GOT3 (cell line): Measurements from ENCODE around the gene CASZ1.

Experiments used
- DNase-seq: peaks from one replicate; lab custom pipeline; 2025; ENCODE audit warnings: mixed read lengths; lab: John Stamatoyannopoulos, UW

CASZ1 gene

DNA sequence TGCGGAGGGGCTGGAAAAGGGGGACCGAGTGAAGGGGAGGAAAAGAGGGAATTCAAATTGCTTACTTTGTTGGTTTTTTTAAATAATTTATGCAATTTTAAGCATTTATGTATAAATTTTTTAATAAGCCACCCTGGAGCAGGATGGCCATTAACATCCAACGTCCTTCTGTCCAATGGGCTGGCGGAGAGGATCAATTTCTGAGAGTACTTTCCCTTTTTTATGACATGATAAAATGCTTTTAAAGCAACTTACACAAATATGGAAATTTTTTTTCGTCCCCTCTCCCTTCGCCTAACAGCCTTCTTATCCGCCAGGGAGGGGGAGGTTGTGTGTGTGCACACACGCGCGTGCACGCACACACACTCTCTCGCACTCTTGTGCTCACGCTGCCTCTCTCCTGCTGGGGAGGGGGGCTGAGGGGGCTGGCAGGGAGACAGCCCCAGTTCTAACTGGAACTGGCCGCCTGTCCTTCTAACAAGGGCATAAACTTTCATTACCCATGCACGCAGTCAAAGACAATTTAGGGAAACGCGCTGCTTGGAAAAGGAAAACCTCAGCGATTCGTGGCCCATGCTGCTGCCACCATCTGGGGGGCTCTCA is 123.2 kb downstream of the CASZ1 start:
- no peak for DNase-seq

DNA sequence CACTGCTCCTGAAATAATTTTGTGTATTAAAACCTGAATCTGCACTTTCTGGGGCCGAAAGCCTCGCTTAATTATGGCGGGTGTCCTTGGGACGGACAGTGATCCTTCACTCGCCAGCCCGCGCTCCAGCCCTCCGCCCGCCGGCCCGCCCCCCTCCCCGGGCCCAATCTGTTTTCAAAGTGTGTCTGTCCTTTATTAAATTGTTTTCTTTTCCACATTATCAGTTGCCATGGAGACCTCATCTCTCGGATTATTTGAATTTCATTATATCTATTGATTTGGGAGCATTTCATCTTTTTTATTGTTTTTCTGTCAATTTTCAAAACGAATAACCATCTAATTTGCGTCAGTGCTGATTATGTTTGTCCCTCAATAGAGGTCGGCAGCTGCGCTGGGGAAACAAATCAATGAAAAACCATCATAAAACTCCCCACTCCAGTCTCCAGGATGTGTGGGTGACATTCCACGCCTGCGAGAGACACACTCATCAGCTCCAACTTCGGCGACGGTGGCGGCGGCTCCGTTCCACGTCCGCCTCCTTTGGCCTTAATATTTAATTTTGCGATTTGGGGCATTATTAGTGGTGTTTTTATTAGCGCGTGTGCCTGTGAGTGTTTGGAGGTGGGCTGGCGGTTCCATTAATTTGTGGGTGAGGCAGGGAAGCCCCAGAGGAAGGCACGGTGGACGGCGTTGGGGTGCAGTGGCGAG is 123.9 kb downstream of the CASZ1 start:
- DNase-seq: no peak

DNA sequence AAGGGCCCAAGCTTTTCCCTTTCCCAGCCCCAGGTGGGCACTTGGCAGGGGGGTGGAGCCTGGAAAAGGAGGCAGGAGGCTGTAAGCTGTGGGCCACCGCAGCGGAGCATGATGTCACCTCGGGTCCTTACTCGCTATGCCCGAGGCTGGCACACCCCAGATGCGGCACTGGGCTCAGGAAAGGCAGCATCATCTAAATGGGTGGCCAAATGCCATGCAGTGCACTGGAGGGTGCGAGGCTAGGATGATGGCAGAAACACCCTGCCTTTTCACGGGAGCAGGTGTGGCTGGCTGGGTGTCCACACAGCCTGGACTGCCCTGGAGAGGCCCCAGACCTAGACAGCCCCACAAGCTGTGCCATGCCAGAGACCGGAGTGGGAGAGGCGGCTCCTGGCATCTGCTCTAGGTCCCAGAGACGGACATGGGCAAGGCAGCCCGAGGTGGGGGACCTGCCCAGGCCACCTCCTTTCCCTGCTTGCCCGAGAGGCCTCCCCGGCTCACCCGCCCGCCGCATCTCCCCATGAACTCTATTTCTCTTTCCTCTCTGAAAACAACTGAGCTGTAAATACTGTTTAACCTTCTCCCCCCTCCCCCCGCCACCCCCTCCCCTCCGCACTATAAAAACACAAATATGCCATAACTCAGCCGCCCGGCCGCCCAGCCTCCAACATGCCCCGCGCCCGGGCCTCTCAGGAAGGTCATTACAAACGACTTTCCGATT is 124.7 kb downstream of the CASZ1 start:
- no peak for DNase-seq

DNA sequence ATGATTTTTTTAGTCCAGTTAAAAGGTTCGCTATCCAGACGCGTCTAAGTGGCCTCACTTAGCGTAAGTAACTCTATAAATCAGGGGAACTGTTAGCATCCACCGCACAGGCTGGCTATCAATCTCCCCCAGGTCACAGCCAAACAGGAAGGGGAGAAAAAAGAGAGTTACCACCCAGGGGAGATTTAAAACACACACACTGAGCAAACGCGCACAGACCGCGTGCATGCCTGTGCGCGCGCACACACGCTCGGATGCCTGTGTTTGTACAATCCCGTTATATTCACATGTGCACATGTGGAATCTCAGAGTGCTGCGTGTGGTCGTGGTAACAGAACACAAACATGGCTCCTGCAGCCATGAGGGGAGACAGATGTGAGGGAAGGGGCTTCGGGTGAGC is 125.4 kb downstream of the CASZ1 start:
- DNase-seq: no peak

DNA sequence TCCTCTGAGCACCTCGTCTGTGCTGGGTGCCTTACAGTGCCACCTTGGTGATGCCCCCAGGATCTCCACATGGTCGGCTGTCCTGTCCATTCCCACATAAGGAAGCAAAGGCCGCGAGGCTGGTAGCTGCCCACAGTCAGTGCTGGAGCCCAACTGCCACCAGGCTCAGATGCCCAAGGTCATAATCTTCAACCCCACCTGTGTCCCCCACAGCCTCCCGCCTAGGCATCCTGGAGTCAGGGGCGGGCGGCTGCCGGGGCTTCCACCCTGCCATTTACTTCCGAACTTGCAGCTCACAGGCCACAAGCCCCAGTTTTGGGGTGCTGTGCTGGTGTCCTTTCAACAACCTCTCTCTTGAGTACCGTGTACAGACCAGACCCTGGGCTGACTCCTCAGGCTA is 126.3 kb downstream of the CASZ1 start:
- DNase-seq: no peak

DNA sequence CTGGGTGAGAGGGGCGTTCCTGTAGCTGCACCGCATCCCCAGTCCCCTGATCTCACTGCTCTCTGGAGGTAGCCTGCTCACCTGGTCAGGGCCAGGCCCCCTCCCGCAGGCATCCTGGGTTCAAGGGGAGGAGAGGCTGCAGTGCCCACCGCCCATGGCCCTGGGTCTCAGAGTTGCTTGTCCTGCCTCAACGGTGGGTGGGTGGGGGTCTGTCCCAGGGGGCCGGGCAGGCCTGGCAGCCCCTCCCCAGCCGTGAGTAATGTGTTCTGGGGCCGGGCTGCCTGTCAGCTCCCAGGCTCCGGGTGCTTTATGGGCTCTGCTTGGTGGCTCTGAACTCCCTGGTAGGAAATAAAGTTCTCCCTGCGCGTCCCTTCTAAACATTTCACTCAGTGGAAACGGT is 126.9 kb downstream of the CASZ1 start:
- no peak for DNase-seq

DNA sequence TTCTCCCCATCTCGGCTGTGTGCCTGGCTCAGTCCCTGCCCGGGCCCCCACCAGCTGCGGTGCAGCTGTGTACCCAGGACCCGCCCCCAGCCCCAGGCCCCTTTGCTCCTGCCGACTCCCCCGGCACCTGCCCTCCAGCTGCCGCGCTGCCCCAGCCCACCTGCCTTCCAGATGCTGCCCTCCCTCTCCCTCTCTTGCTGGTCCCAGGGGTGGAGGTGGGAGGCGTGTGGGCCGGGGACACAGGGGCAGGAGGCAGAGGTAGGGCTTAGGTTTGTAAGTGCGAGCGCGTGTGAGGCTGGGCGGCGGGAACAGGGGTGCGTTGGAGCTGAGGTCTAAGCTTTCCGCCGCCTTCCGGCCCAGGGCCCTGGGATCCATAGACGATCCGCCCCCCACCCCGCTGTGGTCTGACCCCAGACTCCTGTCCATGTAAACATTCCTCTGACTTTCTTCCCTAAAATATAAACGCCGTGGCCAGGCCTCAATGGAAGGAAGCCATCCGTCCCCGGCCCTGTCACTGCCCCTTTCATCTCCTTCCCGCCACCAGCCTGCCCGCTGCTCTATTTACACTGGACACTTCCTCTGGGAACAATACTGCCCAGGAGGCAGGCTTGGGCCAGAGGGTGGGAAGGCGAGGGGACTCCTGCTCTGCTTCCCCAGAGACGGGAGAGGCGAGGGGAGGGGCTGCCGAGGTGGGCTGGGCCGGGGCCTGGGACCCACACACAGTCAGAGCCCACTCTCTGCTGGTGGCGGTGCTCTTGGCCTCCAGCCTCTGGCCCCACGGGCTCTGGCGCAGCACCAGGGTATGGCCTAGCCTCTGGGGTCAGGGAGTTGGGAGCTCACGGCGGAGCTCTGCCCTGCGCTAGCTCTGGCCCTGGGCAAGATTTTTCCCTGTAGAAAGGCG is 128.3 kb downstream of the CASZ1 start:
- no peak for DNase-seq

DNA sequence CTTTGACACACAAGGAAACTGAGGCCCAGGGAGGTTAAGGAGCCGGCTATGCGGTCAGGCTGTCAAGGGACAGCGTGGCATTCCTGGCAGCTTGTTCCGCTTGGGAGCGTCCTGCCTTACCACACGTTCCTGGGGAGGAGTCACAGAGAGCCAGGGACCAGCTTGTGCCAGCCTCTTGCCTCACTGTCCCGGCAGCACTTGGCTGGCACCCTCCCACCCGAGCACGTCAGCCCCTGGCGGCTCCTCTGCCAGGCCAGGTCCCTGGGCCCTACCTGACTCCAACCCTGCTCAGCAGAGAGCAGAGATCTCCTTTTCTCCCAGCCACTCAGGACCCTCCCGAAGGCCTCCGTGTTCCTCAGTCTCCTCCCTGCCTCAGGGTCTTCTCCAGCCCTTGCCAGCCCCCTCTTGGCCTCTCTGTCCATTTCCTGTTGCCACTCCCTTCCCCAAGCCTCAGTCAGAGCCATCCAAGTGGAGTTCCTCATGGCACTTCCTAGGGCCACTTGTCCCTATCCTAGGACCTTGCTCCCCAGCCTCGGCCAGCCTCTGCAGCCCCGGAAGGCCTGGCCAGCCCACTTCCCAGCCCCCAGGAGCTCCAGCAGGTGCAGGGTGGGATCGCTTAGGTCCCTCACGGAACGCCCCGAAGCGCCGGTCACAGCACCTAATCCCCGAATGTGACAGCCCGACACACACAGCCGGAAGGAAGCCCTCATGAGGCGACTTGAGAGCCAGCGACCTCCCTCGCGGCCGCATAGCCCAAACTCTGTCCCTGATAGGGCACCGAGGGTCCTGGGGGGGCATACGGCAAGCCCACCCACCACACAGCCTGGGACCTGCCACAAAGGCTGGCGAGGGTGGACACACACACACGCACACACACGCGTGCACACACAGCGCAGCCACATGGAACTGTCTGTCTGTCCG is 130.3 kb downstream of the CASZ1 start:
- no peak for DNase-seq

DNA sequence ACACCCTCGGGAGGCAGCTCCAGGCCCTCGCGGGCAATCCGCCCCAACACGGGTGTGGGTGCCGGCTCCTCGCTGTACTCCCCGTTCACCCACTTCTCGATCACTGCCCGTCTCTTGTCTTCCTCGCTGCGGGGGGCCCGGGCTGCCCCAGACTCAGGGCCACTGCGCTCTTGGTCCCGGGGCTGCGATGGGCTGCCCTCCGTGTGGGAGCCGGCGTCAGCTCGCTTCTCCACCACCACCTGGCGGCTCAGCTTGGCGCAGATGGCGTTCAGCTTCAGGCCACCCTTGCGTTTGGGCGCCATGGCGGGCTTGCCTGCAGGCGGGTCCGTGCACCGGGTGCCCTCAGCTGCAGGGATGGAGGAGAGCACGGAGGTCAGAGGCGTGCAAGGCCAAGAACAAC is 131.2 kb downstream of the CASZ1 start:
- no peak for DNase-seq

DNA sequence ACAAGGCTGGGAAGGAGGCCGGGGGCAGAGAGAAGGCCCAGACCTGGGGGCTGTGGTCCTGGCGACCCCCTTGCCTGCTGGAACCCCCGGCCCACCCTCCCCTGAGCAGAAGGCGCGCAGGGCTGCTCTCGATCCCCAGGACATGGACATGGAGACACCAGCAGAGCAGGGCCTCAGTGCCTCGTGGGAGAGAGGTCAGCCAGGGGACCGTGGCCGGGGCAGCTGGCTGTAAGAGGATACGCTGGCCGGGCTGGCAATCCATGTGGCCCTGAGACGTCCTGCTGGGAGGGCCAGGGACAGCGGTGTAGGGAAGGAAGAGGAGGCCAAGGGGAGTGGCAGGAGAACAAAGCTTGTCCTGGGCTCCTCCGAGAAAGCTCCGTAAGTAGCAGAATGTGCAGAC is 132.2 kb downstream of the CASZ1 start:
- no peak for DNase-seq

DNA sequence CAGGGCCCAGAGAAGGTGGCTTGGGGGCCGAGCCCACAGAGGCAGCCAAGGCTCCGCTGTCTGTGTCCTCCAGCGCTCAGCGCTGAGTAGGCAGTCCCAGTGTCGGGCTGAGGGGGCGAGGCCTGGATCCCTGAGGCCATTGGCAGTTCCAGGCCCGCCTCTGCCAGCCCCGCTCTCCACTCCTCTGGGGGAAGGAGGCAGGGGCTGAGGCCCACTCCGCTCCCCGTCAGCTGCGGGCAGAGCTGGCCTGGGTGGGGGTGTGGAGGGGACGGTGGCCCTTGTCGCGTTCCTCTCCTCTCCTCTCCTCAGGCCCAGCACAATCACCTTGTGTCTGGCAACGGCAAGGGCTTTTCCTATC is 132.8 kb downstream of the CASZ1 start:
- no peak for DNase-seq

DNA sequence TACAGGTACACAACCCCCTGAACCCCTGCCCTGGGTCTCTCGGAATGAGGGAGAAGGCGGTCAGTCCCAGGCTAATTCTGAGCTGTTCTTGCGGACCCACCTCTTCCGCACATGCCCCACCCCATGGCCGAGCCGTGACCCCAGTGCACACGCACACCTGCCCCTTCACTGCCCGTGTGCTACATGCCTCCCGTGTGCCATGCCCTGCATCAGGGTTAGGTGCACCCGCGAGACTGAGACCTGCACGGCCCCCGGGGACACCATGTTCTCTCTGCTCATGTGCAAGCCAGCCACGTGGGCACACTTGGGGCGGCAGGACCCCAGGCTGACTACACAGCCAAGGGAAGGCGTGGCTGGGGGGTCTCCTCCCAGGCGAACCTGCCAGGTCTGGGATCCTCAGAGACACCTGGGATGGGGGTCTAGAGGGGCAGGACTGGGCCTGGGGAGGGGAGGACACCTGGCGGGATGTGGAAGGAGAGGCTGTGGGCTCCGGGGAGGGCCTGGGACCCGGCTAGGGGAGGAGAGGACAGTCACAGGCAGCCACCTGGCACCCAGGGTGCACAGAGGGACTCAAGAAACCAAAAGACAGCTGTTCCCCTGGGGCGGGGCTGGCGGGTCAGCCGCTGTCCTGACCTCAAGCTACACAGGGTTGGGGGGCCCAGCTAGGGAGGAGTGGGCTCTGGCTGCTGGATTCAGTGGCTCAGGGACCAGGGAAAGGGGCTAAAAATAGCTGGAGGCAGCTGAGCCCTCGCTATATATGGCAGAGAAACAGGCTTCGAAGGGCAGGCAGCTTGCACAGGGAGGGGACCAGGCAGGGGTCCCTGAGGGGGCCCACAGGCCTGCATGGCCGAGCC is 133.4 kb downstream of the CASZ1 start:
- DNase-seq: no peak

DNA sequence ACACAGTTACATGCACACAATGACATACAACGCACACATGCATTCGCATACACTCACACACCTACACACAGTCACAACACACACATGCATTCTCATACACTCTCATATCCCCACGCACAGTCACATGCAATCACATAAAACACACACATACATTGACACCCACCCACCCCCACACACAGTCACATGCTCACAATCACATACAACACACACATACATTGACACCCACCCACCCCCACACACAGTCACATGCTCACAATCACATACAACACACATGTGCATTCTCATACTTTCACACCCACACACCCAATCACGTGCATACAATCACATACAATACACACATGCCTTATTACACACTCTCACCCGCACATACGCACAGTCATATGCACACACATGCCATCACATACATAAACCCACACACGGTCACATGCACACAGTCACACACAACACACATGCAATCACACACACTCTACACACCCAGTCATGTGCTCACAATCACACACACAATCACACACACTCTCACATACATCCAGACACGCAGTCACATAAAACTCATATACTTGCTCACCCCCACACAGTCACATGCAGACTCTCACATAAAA is 134.3 kb downstream of the CASZ1 start:
- DNase-seq: no peak

DNA sequence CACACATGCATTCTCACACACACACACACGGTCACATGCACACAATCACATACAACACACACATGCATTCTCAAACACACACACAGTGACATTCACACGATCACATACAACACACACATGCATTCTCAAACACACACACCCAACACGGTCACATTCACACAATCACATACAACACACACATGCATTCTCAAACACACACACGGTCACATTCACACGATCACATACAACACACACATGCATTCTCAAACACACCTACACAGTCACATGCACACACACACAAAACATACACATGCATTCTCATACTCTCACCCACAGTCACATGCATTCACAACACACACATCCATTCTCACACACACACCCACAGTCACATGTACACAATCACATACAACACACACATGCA is 135.0 kb downstream of the CASZ1 start:
- DNase-seq: no peak

DNA sequence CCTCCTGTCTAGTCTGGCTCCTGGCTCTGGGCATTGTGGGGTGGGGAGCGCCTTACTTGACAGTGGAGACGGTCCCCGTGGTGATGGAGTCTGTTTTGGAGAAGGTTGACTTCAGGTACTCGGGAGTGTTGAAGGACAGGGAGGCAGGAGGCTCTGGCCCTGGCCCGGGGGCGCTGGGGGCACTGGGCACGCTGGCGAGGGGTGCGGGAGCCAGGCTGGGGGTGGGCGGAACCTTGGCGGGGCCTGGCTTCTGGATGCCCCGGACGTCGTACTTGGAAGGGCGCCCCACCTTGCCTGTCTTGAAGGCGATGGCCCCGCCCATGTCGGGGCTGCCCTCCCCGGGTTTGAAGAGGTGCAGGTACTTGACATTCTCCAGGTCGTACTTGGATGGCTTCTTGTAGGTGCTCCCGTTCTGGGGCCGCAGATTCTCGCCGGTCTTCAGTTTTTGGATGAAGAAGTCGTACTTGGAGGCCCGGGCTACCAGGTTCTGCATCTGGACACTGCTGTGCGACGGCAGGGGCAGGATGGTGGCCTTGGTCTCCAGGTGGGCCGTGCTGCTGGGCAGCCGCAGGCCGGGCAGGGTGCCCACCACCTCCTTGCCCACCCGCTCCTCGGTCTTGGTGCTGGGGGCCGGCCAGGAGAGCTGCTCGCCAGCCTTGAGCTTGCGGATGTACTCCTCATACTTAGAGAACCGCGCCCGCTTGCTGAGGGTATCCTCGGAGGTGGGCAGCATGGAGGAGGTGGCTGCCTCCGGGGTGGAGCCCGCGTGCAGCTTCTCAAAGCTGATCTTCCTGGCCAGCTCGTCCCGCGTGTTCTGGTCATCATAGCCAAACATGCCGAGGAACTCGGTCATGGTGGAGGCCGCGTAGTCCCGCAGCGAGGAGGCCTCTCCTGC is 136.6 kb downstream of the CASZ1 start:
- DNase-seq: no peak

DNA sequence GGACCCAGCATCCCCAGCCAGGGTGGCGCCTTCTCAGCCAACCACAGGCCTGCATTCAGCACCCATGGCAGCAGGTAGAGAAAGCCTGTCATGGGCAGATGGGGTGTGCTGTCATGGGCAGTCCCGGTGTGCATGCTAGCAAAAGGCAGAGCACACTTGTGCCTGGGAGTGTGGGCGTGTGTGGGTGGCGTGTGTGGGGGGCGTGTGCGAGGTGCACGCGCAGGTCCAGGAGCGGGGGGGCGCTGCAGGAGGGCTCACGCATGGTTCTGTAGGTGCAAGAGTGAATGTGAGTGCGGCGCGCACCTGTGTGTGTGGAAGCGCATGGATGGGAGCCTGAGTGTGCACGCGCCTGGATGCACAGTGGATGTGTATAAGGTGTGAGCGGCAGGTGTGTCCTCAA is 137.2 kb downstream of the CASZ1 start:
- no peak for DNase-seq

DNA sequence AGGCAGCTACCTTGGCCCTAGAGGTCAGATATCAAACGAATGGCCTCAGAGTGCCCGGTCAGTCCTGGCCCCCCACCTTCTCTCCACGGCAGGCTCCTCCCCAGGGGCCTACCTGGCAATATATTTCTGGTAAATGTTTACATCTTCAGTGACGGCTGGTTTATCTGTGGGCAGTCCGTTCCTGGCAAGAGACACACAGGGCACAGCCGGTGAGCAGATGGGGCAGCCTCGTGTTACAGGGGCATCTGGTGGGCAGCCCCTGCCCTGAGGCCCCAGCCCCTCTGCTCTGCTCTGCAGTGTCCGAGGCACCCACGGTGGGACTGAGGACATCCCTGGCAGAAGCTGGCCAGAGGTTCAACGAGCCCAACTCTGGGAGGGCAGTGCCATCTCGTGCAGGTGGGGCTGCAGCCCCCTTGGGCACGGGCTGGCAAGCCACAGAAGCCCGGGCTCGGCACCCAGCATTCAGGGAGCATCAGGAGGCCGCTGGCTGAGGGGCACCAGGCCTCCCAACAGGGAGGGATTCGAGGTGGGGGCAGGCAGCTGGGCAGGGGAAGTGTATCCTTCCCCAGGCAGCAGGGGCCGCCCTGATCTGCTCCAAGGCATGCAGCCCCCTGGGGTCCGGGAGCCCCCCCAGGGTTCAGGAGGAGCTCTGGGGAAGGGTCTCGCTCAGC is 137.9 kb downstream of the CASZ1 start:
- no peak for DNase-seq

DNA sequence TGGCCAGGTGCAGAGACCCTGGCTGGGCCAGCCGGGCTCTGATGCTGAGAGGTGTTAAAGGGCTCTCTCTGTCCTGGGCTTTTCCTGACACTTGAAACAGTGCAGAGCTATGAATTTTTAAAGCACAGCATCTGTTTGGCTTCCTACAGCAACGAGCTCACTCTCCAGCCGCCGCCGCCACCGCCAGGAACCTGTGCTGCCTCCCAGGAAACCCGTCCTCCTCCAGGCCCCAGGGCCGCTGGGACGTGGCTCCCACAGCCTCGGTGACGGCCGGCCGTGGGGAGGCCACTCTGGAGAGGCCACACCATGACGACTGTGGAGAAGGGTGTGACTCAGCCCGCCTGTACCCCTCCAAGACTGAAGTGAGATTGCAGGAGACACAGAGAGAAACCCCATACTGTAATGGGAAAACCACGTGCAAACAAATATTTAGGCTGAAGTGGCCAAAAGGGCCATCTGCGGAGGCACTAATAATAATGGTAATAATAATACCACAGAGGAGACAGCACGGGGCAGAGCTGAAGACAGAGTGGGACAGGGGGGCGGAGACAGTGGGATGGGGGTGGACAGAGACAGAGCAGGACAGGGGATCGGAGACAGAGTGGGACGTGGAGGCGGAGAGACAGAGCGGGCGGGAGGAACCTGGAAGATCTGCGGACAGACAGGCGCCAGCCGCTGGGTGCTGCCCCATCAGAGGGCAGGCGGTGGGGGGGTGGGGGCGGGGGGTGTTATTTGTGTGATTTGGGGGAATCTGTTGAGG is 139.2 kb downstream of the CASZ1 start:
- no peak for DNase-seq
